HUDEP-2 (cell line): ENCODE results near the gene TUT1.
"Not testable (repeated sequence)": the region's sequence is repeated elsewhere in the genome, so short reads cannot be mapped to it uniquely, and the experiment has no call there.

Source experiments
- DNase-seq, 76 experiments: peaks; one replicate each; lab custom pipeline; 2025; ENCODE audit not compliant: unreplicated experiment in 76 of 76; lab: John Stamatoyannopoulos, UW

TUT1 gene

GRCh38 chr11:62559204-62559603 is 32.1 kb downstream of the TUT1 start:
- no peak for DNase-seq

DNA sequence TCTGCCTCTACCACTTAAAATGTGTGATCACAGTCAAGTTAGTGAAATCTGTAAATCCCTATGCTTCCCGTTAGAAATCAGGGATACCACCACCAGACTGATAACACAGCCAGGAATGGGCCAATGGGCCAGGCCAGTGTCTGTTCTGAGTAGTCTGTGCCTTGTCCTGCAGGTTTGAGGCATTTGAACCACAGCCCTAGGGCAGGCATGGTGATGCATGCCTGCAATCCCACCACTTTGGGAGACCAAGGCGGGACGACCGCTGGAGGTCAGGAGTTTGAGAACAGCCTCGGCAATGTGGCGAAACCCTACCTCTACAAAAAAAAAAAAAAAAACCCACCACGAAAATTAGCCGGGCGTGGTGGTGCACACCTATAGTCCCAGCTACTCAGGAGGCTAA is 32.7 kb downstream of the TUT1 start:
- DNase-seq: no peak

DNA sequence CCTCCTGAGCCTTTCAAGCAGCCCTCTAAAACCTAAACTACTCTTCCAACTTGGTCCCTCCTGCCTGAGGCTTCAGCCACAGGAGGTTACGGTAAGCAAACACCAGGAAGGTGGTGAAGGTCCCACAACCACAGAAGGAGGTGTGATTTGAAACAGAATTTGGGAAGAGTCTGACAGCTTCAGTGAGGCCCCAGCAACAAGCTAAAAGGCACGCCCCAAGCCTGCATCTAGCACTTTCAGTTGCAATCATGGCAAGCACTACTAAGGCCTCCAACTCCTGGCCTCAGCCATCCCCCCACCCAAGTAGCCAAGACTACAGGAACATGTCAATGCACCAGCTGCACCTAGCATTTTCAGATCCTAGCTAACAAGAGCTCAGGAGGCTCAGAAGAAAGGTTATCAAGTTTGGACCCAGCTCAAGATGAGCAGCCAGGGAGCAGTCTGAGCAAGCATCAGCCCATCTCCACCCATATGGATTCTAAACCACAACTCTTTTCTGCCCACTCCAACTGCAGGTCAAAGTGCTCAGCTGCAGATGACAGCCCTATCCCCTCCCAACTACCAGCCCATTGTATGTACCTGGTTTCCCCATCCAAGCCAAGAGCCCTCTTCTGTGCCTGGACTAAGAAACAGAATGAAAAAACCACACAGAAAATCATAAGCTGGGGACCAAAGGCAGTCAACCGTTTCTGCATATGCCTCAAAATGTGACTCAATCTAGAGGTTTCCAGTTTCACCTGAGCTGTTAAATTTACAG is 34.3 kb downstream of the TUT1 start:
- peak in 26 of 76 experiments; percentile 9 to 57 (median 34) for DNase-seq

- peak in 70 of 76 experiments; percentile 20 to 86 (median 72) for DNase-seq
Observed at GRCh38 chr11:62556108-62556874, 35.0 kb downstream of the TUT1 start.

DNA sequence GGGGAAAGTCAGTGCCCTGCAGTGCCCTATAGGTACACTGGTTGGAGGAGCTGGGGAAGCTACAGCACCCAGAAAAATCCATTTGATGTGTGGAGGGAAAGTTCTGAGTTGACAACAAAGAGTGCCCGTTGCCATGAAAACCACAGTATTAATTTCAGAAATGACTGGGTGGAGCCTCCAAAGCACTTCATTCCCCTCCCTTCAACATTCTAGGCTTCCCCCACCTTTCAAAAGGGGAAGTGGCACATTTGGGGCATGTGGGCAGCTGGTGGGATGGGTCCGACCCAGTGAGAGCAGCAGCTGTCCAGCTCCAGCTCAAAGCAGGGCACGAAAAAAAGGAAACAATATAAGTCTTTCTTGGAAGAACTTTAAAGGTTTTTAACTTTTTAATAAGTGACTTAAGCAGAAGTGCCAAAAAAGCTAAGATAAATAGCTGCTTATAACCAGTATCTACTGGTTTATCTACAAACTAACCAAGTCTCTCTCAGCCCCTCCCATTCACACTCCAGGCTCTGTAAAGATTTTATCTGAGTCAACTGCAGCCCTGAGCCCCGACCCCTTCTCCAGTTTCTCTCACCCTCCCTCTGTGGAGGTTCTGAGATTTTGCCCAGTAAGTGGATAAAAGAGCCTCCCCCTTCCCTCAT is 35.7 kb downstream of the TUT1 start:
- peak in 57 of 76 experiments; percentile 15 to 83 (median 50) for DNase-seq

- DNase-seq: no peak
Observed at GRCh38 chr11:62554387-62555167, 36.7 kb downstream of the TUT1 start.

DNA sequence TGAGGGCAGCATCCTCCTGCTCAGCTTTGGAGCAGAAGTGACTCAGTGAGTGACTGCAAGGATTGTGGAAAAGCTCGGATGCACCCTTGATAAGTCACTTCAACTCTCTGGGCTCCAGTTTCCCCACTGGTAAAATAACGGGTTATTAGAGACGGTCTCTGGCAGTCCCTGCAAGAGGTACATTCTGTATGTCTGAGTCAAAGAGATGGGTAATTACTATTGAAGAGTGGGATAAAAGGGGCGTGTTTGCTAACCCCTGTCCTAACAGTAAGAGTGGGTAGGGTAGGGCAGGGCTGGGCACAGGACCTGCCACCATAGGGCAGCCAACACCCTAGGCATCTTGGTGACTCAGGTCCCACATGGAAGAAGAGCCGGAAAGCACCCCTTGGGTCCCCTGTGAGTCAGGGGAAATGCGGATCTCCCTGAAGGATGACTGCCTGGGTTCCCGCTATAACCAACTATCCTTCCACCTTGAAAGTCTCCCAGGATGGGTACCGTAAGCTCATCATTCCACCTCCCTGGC is 37.4 kb downstream of the TUT1 start:
- no peak for DNase-seq

- peak in 69 of 76 experiments; percentile 33 to 86 (median 72) for DNase-seq
Observed at GRCh38 chr11:62553080-62553838, 38.1 kb downstream of the TUT1 start.

DNA sequence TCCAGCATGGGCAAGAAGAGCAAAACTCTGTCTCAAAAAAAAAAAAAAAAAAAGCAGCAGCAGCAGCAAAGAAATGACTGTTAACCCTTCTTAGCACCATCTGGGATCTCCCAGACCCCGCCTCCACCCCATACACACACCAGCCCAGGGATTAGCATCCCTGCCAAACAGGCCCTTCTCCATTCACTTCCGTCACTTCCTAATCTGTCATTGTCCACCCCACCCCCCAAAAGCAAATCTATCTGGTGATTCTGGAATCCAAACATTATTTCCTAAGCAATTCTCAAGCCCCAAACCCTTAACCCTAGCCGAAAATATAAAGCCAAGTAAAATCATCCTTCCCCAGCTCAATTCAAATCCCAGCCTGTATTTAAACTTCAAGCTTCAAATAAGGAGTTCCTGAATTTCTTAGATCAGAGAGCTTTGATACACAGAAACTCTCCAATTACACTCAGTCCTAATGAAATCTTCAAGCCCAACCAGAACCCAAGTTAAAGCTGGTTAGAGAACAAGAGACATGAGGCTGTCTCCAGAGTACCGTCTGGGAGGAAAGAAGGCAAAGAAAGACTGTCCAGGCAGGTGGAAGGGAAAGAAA is 38.7 kb downstream of the TUT1 start:
- no peak for DNase-seq

DNA sequence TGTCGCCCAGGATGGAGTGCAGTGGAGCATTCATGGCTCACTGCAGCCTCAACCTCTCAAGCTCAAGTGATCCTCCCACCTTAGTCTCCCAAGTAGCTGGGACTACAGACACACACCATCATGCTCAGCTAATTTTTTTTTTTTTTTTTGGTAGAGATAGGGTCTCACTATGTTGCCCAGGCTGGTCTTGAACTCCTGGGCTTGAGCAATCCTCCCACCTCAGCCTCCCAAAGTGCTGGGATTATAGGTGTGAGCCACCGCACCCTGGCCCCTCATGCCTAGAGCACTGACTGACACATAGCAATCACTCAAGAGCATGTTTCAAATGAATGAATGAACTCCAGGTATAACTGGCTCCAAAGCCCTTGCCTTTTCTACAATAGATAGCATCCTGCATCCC is 40.8 kb downstream of the TUT1 start:
- DNase-seq: not testable (repeated sequence)

DNA sequence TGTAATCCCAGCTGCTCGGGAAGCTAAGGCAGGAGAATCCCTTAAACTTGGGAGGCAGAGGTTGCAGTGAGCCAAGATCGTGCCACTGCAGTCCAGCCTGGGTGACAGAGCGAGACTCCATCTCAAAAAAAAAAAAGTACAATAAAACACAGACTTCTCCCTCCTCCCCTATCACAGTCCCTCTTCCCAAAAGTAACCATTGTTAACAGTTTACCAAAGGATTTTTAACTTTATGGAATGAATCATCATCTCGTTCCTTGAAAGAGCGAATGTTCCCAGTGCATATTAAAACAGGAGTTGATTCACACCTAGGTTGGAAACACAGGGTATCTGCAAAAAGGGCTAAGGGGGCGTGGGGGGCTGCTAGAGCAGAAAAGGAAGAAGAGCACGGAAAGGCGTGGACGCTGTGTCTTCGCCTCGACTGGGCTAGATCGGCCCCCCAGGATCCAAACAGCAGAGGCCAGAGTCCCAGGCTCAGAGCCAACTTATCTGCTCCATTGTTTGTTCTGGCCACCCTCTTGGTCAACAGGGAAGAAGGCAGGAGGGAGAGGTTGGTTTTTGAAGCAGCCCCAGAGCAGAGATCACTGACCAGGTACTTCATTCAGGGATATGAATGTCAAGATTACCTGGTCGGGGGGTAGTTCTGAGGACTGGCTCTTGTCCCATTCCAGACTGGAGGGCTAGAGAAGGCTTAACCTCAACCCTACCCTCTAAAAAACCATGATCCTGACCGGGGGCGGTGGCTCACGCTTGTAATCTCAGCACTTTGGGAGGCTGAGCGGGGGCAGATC is 42.6 kb downstream of the TUT1 start:
- DNase-seq: no peak

GRCh38 chr11:62547691-62548281 is 43.5 kb downstream of the TUT1 start:
- no peak for DNase-seq

- peak in 3 of 76 experiments; percentile 42 to 53 (median 53) for DNase-seq
Observed at GRCh38 chr11:62546929-62547625, 44.2 kb downstream of the TUT1 start.

- peak in 61 of 76 experiments; percentile 17 to 83 (median 58) for DNase-seq
Observed at GRCh38 chr11:62546244-62546928, 44.9 kb downstream of the TUT1 start, which contains the start of gene AHNAK. AHNAK (minus strand) TSS chr11:62546806; CDS start chr11:62536098, 10,708 bp downstream.

DNA sequence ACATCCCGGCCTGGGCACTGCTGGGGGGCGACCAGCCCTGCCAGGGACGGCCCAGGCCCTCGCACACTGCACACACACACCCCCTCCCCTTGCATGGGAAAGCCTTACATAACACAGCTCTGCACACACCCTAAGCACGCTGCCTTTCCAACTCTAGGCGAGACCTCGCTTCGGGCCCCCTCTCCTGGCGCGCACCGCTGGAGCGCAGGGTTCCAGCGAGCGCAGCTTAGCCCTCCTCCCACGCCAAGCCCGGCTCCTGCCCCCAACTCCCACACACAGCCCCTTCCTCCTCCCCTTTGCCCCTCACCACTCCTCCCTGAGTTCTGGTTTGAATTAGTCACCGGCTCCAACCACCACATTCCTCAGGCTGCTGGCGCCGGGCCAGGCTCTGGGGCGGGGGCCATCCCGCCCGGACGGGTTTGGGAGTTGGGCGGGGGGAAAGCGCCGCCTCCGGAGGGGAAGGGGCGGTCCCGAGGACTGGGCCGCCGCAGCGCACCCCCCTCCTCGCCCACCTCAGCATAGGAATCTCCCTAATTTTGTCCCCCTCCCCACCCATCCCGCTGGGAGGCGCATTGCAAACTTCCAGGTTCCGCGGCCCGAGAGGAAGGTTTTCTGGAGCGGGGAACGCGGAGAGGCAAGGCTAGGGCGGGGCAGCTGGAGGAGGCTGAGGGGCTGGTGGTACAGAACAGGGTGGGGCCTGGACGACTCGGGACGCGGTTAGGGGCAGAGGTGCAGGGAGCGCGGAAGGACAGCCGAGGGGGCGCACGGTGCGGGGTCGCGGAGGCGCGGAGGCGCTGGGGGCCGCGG is 45.7 kb downstream of the TUT1 start:
- peak in 62 of 76 experiments; percentile 20 to 83 (median 60) for DNase-seq
